IPS DF 4.7 (cell line): Measurements from ENCODE around the gene PPID.
"Not testable (repeated sequence)": the region's sequence is repeated elsewhere in the genome, so short reads cannot be mapped to it uniquely, and the experiment has no call there.

Experiments
- DNase-seq: peaks from one replicate; pipeline ENCODE4 v3.0.0-alpha.2; 2013; ENCODE audit warnings: low spot score; ENCODE audit errors: extremely low read depth

Gene PPID

GRCh38 chr4:158738866-158739265 lies 15.7 kb upstream of the PPID start:
- DNase-seq, result no peak

- DNase-seq, result no peak
Measured at GRCh38 chr4:158729716-158730559, 6.7 kb upstream of the PPID start.

- no peak for DNase-seq
Measured at GRCh38 chr4:158728236-158728635, 5.0 kb upstream of the PPID start.

DNA sequence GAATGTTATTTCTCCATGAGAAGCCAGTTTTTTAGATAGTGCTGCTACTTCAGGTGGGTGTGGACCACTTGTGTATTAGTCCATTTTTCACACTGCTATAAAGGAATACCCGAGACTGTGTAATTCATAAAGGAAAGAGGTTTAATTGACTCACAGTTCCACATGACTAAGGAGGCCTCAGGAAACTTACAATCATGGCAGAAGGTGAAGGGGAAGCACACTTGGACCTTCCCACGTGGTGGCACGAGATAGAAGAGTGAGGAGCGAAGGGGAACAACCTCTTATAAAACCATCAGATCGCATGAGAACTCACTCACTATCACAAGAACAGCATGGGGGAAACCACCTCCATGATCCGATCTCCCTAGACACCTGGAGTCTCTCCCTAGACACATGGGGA lies 3.4 kb upstream of the PPID start:
- DNase-seq, result no peak

DNA sequence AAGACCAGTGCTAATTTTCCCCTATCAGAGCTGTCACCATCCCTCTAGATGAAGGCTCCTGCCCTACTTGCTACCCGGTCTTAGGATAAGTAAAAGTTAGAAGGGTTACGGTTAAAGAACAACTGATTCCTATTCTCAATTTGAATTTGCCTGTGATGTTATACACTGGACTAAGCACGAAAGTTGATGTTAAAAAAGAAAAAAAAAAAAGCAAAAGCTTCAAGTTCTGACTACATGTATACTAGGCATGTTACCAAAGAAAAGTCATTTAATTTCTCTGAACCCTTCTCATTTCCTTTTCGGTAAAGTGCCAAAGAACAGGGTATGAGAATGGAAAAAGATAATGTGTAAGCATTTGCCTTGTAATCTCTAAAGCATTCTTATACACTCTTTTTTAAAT lies 1.4 kb upstream of the PPID start:
- DNase-seq, result no peak

DNA sequence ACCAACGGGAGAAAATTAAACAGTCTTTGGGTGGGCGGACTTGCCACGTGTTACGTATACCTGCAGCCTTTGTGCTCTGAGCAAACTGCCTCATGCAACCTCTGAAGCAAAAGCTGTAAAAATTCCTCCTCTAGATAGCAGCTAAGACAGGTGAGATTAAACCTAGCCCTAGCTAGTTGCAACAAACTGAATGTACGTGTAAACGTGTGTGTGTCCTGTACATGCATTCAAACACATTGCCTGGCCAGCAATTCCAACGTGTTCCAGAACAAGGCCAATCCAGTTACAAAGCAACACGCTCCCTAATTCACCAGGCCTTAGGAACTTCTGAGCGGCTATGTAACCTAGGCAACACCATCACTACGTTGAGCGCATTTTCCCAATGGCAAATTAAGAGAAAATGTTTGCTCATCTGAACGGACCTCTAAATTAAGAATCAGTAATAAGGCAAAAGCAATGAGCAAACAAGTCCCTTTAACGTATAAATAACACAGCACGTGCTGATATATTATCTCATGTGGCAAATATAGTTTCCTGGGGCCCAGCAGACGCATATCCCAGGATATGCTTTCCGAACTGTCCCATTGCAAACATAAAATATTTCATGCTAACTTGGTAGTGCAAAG lies 792 bp downstream of the PPID start:
- DNase-seq, result no peak

DNA sequence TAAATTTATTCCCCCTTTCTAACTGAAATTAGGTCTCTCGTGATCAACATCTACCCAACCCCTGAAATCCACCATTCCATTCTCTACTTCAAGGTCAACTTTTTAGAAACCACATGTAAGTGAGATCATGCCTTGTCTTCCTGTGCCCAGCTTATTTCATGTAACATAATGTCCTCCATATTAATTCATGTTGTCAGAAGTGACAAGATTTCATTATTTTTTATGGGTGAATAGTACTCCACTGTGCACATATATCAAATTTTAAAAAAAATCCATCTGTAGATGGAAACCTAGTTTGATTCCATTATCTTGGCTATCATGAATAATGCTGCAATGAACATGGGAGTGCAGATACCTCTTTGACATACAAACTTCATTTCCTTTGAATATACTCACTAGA lies 1.5 kb downstream of the PPID start:
- DNase-seq, result no peak

DNA sequence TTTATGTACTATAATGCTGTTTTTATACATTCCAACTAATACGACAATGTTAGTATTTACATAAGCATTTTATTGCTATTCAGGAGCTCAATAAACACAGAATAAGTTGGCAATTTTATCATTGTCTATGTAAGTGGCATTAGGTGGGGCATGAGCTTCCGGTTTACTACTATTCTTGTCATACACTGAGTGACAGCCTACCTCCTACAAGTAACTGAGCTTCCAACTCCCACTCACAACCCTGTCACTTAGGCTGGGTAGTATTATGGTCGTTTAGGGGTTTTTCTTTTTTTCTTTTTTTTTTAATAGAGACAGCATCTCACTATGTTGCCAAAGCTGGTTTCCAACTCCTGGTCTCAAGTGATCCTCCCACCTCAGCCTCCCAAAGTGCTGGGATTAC lies 7.4 kb downstream of the PPID start:
- DNase-seq, result no peak

DNA sequence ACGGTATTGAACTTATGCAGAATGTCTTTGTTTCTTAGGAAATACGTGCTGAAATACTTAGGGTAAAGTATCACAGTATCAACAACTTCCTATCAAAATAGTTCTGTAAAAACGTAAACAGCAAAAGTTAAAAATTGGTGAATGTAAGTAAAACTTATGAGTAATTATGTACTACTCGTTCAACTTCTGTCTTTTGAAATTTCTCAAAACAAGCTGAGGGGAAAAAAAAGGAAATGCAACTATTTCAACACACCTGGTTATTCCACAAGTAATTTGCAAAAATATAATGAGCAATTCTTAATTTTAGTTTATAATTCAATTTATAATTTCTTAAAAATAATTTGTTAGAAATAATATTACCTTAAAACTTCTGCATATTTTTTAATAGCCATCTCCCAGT lies 8.3 kb downstream of the PPID start:
- DNase-seq, result no peak

DNA sequence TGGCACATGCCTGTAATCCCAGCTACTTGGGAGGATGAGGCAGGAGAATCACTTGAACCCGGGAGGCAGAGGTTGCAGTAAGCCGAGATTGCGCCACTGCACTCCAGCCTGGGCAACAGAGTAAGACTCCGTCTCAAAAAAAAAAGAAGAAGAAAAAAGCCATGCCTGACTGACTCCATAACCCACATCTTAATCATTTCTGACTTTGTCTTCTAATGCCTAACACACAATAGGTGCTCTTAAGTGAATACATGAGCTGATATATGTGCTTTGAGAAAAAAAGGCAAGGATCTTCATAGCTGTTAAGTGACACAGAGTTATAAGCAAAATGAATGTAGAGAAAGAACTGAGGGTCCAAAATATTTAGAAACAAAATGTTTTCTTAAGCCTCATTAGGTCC lies 10.6 kb downstream of the PPID start:
- not testable (repeated sequence) for DNase-seq

DNA sequence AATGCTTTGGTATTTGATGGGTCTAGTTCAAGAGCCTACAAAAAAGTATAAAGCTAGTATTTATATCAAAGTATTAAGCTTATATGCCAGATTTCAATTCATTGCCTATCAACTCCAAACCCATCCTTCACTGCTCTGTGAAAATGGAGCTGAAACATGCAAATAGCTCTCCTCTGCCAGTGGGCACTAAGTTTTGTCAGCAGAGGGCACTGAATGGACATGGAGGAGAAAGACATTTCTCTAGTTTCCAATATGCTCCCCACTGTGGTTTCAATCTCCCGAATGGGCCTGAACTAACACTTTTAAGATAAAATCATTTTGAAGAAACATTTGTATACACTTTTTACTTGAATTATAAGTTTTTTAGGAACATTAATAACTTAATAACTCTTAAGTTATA lies 12.4 kb downstream of the PPID start:
- no peak for DNase-seq

GRCh38 chr4:158704274-158704673 lies 18.9 kb downstream of the PPID start:
- DNase-seq, result no peak

DNA sequence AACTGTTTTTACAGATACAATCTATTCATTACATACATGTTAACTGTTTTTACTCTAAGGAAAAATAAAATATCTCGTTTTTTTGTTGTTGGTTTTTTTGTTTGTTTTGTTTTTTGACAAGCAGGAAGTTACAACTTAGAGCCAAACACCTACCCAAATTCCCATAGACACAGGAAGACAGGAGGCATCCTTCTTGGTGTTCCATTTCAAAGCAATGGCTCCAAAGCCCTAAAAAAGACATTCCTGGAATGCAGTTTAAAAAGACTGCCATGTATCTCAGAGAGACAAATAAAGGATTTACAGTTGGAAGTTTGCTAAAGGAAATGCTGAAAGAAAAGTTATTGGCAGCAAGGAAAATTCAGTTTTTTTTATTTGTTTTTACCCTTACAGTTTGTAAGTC lies 34.4 kb downstream of the PPID start:
- no peak for DNase-seq

DNA sequence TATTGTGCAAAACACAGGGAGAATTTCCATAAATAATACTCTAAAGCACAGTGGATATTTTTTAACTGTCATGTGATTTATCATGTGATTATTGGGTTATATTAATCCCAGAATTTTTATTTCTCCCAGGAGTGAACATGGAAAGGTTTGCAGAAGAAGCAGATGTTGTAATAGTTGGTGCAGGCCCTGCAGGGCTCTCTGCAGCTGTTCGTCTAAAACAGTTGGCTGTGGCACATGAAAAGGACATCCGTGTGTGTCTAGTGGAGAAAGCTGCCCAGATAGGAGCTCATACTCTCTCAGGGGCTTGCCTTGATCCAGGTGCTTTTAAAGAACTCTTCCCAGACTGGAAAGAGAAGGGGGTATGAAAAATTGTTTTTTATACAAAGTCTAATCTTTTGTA lies 41.1 kb downstream of the PPID start:
- DNase-seq, result no peak

GRCh38 chr4:158681629-158682028 lies 41.6 kb downstream of the PPID start:
- no peak for DNase-seq

DNA sequence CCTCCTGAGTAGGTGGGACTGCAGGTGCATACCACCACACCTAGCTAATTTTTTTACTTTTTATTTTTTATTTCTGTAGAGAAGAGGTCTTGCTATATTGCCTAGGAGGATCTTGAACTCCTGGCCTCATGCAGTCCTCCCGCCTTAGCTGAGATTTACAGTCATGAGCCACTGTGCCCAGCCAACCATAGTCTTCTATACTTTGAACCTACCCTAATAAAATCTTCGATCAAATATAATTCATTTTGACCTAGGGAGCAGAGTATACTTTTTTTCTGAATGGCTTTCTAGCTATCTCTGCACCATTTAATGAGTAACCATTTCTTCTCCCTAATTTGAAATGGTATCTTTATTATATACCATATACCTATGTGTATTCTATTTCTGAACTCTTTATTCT lies 44.4 kb downstream of the PPID start:
- DNase-seq, result no peak

GRCh38 chr4:158676076-158676475 lies 47.1 kb downstream of the PPID start:
- DNase-seq, result no peak

DNA sequence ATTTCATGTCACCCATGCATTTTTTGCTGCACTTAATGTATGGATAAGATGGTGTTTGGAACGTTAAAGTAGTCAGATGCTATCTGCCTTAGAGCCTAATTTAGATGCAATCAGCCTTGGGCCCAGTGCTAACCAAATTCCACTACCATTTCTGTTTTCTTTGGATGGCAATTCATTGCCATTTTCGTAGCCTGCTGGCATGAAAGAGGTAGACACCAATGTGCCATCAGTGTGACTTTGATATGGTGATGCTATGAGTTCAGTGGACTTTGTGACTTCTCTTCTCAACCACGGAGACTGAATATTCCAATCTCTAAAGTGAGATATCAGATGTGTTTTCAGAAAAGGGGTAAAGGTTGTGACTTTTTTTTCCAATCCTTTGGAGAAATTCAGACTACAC lies 49.6 kb downstream of the PPID start:
- no peak for DNase-seq

DNA sequence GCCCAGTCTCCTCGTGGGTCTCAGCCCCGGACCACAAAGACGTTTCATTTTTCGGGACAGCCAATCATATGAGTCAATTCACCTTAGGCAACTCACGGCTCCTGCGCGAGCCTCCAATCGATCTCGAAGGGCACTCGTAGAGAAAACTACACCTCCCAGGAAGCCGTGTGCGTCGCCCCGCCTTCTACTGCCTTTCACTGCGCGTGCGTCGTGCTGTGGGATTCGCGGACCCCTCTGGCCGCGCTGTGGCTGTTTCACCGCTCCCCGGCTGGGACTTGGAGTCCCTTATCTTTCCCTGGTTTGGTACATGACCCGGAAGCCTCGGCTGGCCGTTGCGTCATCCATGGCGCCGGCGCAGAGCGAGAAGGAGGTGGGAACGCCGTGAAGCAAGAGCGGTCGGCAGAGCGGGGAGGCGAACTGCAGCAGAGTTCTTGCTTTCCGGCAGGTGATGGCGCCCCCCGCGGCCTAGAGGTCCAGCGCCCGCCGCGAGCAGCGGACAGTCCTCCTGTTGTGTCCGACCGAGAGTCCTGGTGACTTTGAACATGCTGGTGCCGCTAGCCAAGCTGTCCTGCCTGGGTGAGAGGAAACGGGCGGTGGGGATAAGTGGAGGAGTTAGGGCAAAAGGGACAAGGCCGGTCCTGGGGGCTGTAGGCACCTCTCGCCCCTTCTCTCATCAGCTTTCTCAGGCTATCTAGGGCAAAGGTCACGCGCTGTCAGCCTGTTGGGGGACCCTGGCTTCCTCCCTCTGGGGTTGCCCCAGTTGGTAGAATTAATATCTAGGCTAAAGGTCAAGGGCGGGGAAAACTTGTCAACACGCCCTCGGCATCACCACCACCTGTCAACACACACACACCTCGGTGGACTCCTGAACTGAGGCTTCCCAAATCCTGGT lies 51.0 kb downstream of the PPID start, which contains the start of gene ETFDH:
TSS of gene ETFDH (plus strand) at position 382 of the 892 bp plus-strand sequence. CDS start at position 543, 161 bp downstream.
- DNase-seq, result peak; percentile 95

- no peak for DNase-seq
Measured at GRCh38 chr4:158671665-158671914, 51.6 kb downstream of the PPID start, which contains the start of gene C4orf46. Gene C4orf46 (minus strand): TSS chr4:158671887. CDS start chr4:158671801, 86 bp downstream.

DNA sequence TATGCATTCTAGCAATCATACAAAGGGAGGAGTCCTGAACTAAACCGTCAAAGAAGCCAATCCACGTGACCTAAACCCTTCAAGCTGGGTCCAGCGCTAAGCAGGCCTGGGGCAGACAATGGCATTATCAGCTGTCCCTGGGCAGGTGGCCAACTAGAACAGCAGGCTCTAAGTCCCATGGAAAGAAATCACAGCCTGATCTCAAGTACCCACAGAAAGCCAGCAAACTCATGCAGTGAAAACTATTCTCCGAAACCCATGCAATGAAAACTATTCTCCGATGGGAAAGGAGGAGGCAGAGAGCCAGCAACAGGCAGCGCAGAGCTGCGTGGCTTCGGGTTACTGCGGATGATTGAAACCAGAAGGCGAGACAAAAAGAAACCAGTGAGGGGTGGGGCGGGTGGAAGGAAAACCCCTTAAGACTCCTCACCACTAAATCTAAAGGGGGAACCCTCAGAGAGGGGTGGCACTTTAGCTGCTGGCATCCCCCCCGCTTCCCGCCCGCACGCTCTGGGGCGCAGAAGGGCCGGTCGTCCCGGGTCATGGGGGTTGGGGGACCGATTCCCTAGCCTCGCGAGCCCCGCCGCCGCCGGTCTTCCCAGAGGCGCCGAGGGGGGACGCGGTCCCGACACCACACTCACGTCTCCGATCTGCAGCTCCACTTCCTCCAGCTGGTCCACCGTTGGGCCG lies 52.1 kb downstream of the PPID start:
- DNase-seq, result no peak

DNA sequence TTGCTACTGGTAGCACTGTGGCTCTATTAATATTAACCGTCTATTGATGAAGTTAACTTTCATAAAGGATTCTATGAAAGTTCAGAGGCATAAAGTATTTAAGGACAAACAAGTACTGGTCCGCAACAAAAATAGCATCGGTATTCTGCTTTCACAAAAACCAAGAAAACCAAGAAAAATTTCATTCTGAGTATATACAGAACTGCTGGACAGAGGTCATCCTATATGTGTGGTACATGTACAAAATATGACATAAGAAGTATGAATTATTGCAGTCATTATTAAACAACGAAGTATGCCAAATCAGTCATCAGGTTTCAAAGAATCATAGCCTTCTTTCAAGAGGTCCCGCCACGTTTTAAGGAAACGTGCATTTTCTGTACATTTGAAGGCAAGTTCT lies 53.9 kb downstream of the PPID start:
- no peak for DNase-seq
